ENCODE results near the gene CDKAL1.

- TF ChIP-seq CTCF (IDR thresholded peaks at IDR 0.05; ENCODE audit: borderline replicate concordance, extremely low read depth, low read length, poor library complexity, severe bottlenecking) (no peak), EZH2 (IDR thresholded peaks at IDR 0.05; ENCODE audit: borderline replicate concordance, low read depth, low read length, severe bottlenecking) (no peak)
These were observed 43.7 kb upstream of the CDKAL1 start for GRCh38 chr6:20490591-20490990.

Data from DND-41 (cell line).